Panc1 (cell line): Measurements from ENCODE around the gene SLC34A1. TPM values are rescaled to one million over a fixed set of nuclear protein-coding genes. Genes with fewer than 3 reads are reported as not detected.

Experiments
- ATAC-seq: fragments of 200-7000 bp; cut with Tn5 transposase; 2 replicates; pipeline ENCODE4 v1.9.1; 2020; ENCODE audit warnings: mild to moderate bottlenecking, moderate library complexity
- BruUV-seq: library from RNA; stranded (reverse); fragments of 400-500 nt; replicated peaks from 2 replicates; lab custom pipeline; 2021; lab: Mats Ljungman, UMichigan
- CTCF ChIA-PET: fragments of 300-600 bp; sonication (Branson Sonifier 250); formaldehyde crosslinking; loops from one replicate; lab custom pipeline; 2022; ENCODE audit warnings: antibody characterized with exemption; lab: Charles Lee
- POLR2A ChIA-PET: fragments of 300-600 bp; sonication (Branson Sonifier 250); formaldehyde crosslinking; loops from one replicate; lab custom pipeline; 2022; ENCODE audit warnings: antibody characterized with exemption; lab: Charles Lee
- DNase-seq: peaks from one replicate; pipeline ENCODE4 v3.0.0-alpha.2; 2010; ENCODE audit warnings: low read depth, low spot score
- H3K27ac ChIP-seq: 2 replicates; pipeline ENCODE4 v1.5.1; 2011; ENCODE audit warnings: mild to moderate bottlenecking, low read length, inconsistent platforms
- H3K27me3 ChIP-seq: fragments of 200-500 bp; sonication (Bioruptor generic); 2 replicates; pipeline ENCODE4 v1.6.0; 2014; ENCODE audit warnings: low read length, inconsistent platforms; ENCODE audit not compliant: control insufficient read depth, insufficient read depth
- H3K36me3 ChIP-seq: fragments of 200-500 bp; sonication (Bioruptor generic); 2 replicates; pipeline ENCODE4 v1.5.1; 2014; ENCODE audit warnings: inconsistent platforms, mild to moderate bottlenecking, low read length, moderate library complexity; ENCODE audit not compliant: control insufficient read depth, insufficient read depth
- H3K4me1 ChIP-seq: 2 replicates; pipeline ENCODE4 v1.5.1; 2011; ENCODE audit warnings: inconsistent platforms, mild to moderate bottlenecking, low read length, moderate library complexity; ENCODE audit not compliant: control insufficient read depth, insufficient read depth
- H3K4me3 ChIP-seq, 2 experiments: 2 replicates each; pipeline ENCODE4 v1.5.1; 2011 to 2012; ENCODE audit warnings: low read depth in 2 of 2, low read length in 2 of 2, mild to moderate bottlenecking in 2 of 2, inconsistent platforms in 1 of 2, moderate library complexity in 1 of 2
- H3K9me3 ChIP-seq: fragments of 200-500 bp; sonication (Bioruptor generic); 2 replicates; pipeline ENCODE4 v1.5.1; 2014; ENCODE audit warnings: low read depth, mild to moderate bottlenecking, inconsistent platforms, low read length, moderate library complexity; ENCODE audit not compliant: control insufficient read depth, insufficient read depth
- POLR2AphosphoS5 ChIP-seq: IDR thresholded peaks from 2 replicates; pipeline ENCODE4 v1.6.1; 2012; ENCODE audit warnings: mild to moderate bottlenecking, low read depth, low read length, moderate library complexity
- SIN3A ChIP-seq: IDR thresholded peaks from 2 replicates; pipeline ENCODE4 v1.6.1; 2012; ENCODE audit warnings: low read depth, mild to moderate bottlenecking, low read length, moderate library complexity, borderline replicate concordance; ENCODE audit not compliant: insufficient read depth
- TCF7L2 ChIP-seq: IDR thresholded peaks from 2 replicates; pipeline ENCODE4 v1.6.1; 2011; ENCODE audit warnings: mild to moderate bottlenecking, low read depth, low read length, inconsistent platforms
- in situ Hi-C: cut with HindIII; loops from 2 replicates; pipeline ENCODE4 v1.10.0; 2016; ENCODE audit warnings: low sequenced_read_pairs, low pct_unique_long_range_greater_than_20kb
- intact Hi-C: fragments of 100-400 bp; cut with micrococcal nuclease; formaldehyde crosslinking; loops from one replicate; pipeline ENCODE4 v1.10.0; 2022; ENCODE audit not compliant: unreplicated experiment
- total RNA-seq: library from RNA; stranded (reverse); gene quantifications from one replicate; pipeline ENCODE4 v1.2.1, GENCODE V29; 2021; ENCODE audit not compliant: unreplicated experiment
- TF ChIP-seq, protein P1 (sequence below): fragments of 450-650 bp; IDR thresholded peaks from 2 replicates; pipeline ENCODE4 v1.5.1; 2017; ENCODE audit warnings: mild to moderate bottlenecking
- TF ChIP-seq, protein P2 (sequence below), 2 experiments: IDR thresholded peaks; 2 replicates each; pipeline ENCODE4 v1.6.1; 2011 to 2012; ENCODE audit warnings: low read depth in 2 of 2, control low read depth in 1 of 2, low read length in 1 of 2, mild to moderate bottlenecking in 1 of 2, moderate library complexity in 1 of 2; ENCODE audit not compliant: insufficient read depth in 1 of 2

The SLC34A1 gene
- total RNA-seq, 1 experiment from 2014 or later = not detected

DNA sequence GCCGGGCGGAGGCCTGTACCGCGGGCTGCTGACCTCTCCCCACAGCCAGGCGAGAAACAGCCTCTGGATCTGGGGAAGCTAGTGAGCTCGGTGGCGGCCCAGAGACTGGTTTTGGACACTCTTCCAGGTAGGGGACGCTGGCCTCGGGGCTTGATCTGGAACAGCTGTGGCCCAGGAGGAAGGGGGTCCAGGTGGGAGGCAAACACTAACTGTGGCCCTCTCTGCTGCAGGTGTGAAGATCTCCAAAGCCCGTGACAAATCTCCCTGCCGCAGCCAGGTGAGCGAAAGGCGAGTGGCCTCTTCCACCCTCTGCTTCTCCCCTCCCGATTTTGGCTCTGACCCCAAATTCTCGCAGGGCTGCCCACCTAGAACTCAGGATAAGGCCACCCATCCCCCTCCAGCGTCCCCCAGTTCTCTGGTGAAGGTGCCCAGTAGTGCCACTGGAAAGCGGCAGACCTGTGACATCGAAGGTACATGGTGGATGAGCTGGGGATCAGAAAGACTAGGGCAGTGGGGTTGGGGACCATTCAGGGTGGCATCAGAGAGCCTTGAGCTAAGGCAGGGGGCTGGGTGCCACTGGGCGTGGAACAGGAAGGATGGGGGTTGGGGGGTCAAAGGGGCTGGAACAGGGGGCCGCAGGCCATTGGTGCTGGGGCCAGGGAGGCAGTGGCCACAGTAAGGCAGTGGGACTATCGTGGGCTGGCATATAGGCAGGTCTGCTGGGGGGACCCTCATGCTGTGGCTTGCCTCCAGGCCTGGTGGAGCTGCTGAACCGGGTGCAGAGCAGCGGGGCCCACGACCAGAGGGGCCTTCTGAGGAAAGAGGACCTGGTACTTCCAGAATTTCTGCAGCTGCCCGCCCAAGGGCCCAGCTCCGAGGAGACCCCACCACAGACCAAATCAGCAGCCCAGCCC lies 12.9 kb upstream of the SLC34A1 start:
- in situ Hi-C loops = no loop called here
- ATAC-seq = no peak
- Histone ChIP-seq H3K27ac (peak overlapping the region; percentile 68), H3K27me3 (no peaks in the 10 kb centered on the region), H3K4me3 (peak overlapping the region; percentile 51 to 63), H3K4me1 (peaks cover 5% of the 10 kb centered on the region; the same call in 1 of the 2 replicates), H3K9me3 (no peaks in the 10 kb centered on the region), H3K36me3 (no peaks in the 10 kb centered on the region; the same call in 1 of the 2 replicates)
- POLR2A ChIA-PET = interaction anchor here (0.6 to 0.7 kb wide), 3 partner anchors 11 to 472 kb away, joined by 4 to 10 read pairs (median 6); partner anchors contain the start of genes GRK6 and HK3
- TF ChIP-seq SIN3A = no peak
- TF ChIP-seq TCF7L2 = no peak
- TF ChIP-seq, protein P1, sequence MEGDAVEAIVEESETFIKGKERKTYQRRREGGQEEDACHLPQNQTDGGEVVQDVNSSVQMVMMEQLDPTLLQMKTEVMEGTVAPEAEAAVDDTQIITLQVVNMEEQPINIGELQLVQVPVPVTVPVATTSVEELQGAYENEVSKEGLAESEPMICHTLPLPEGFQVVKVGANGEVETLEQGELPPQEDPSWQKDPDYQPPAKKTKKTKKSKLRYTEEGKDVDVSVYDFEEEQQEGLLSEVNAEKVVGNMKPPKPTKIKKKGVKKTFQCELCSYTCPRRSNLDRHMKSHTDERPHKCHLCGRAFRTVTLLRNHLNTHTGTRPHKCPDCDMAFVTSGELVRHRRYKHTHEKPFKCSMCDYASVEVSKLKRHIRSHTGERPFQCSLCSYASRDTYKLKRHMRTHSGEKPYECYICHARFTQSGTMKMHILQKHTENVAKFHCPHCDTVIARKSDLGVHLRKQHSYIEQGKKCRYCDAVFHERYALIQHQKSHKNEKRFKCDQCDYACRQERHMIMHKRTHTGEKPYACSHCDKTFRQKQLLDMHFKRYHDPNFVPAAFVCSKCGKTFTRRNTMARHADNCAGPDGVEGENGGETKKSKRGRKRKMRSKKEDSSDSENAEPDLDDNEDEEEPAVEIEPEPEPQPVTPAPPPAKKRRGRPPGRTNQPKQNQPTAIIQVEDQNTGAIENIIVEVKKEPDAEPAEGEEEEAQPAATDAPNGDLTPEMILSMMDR = no peak
- TF ChIP-seq POLR2AphosphoS5 = no peak
- TF ChIP-seq, protein P2, sequence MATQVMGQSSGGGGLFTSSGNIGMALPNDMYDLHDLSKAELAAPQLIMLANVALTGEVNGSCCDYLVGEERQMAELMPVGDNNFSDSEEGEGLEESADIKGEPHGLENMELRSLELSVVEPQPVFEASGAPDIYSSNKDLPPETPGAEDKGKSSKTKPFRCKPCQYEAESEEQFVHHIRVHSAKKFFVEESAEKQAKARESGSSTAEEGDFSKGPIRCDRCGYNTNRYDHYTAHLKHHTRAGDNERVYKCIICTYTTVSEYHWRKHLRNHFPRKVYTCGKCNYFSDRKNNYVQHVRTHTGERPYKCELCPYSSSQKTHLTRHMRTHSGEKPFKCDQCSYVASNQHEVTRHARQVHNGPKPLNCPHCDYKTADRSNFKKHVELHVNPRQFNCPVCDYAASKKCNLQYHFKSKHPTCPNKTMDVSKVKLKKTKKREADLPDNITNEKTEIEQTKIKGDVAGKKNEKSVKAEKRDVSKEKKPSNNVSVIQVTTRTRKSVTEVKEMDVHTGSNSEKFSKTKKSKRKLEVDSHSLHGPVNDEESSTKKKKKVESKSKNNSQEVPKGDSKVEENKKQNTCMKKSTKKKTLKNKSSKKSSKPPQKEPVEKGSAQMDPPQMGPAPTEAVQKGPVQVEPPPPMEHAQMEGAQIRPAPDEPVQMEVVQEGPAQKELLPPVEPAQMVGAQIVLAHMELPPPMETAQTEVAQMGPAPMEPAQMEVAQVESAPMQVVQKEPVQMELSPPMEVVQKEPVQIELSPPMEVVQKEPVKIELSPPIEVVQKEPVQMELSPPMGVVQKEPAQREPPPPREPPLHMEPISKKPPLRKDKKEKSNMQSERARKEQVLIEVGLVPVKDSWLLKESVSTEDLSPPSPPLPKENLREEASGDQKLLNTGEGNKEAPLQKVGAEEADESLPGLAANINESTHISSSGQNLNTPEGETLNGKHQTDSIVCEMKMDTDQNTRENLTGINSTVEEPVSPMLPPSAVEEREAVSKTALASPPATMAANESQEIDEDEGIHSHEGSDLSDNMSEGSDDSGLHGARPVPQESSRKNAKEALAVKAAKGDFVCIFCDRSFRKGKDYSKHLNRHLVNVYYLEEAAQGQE (IDR thresholded peaks at IDR 0.05; ENCODE audit: insufficient read depth in 1 of 2, low read depth in 2 of 2, low read length in 1 of 2) = no peak
- intact Hi-C loops = no loop called here
- DNase-seq = no peak
- BruUV-seq = no TSS peak
- CTCF ChIA-PET = interaction anchor here (0.5 to 1.8 kb wide), 10 partner anchors 11 to 84 kb away, joined by 3 to 10 read pairs (median 5); no protein-coding TSS in a partner anchor

DNA sequence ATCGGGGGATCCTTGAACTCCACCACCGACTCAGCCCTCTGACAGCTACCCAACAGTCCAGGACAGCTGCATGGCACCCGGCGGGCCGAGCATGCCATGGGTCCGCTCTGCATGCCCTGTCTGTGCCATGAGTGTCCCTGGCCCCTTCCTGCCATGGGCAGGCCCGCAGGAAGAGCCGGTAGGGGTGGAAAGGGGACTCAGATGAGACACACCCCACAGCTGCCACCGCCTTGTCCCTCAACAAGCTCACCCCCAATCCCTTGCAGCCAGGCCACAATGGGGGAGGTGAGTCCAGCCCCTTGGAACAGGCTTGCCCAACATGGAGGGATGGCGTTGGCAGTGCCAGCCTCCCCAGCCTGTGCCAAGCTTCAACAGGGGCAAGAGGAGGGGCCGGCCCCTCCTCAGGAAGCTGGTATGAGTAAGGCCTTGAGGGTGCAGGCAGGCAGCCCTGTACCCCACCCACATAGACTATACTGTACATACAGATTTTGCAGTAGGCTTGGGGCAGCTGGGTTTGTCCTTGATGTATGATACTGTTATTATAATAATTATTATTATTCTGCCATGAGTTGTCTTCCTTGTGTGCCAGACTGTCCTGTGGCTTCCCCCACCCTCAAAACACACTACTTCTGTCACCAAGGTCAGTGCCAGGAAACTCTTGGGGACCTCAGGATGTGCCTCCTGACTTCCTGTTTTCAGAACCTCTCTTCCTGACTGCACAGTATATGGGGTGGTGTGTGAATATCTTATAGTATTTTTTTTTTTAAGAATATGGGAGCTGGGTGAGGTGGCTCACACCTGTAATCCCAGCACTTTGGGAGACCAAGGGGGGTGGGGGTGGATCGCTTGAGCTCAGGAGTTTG lies 12.0 kb upstream of the SLC34A1 start:
- Histone ChIP-seq H3K4me3 (no peak overlapping the region), H3K9me3 (no peaks in the 10 kb centered on the region), H3K4me1 (peaks cover 4% of the 10 kb centered on the region; the same call in 1 of the 2 replicates), H3K36me3 (no peaks in the 10 kb centered on the region; the same call in 1 of the 2 replicates), H3K27me3 (no peaks in the 10 kb centered on the region), H3K27ac (no peak overlapping the region)
- no peak for ATAC-seq
- POLR2A ChIA-PET = no interaction called here
- CTCF ChIA-PET = interaction anchor here (0.6 to 1.2 kb wide), 3 partner anchors 11 to 30 kb away, joined by 3 to 8 read pairs (median 5); no protein-coding TSS in a partner anchor
- no peak for DNase-seq
- intact Hi-C loops = no loop called here
- BruUV-seq = no TSS peak
- in situ Hi-C loops = no loop called here
- no peak for TF ChIP-seq TCF7L2
- no peak for TF ChIP-seq SIN3A
- TF ChIP-seq, protein P2 (IDR thresholded peaks at IDR 0.05; ENCODE audit: insufficient read depth in 1 of 2, low read depth in 2 of 2, low read length in 1 of 2) = no peak
- TF ChIP-seq, protein P1 = no peak
- no peak for TF ChIP-seq POLR2AphosphoS5
